SH-SY5Y (cell line): ENCODE measurements around the gene EFEMP2.

Source experiments
- GATA2 ChIP-seq: IDR thresholded peaks from 2 replicates; pipeline ENCODE4 v1.6.1; 2011; ENCODE audit warnings: mild to moderate bottlenecking, low read depth, low read length
- GATA3 ChIP-seq: IDR thresholded peaks from 2 replicates; pipeline ENCODE4 v1.6.1; 2011; ENCODE audit warnings: low read depth, mild to moderate bottlenecking, low read length, moderate library complexity

DNA sequence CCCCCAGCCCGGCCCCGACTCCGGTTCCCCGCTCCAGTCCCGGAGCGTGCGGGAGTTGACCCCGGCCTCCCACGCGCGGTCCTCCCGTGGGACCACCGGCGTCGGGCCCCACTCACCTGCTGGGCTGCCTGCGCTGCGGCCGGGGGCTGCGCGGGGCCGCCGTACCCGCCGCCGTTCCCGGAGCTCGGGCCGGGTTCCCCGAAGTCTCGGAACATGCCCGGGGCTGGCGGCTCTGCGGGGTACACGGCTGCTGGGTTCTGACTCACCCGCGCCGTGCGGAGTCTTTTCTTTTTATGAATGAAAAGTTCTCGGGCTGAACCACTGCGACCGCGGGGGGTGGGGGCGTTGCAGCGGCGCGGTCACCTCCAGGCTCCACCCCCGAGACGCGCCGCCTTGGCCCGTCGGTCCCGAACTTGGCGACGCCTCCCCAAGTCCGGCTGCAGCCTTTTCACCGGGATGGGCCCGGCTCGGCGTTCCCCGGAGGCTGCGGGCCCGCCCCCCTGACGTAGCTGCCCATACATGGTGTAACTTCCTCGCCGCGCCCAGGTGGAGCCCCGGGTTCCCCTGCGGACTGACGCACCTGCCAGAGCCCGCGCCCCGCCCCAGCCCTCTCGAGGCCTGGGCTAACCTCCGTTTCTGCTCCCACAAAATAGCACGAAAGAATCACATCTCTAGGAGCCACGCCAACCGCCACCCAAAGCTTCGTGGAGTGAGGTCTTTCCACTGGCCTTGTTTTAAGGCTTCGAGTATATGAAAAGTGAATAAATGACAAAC is 27.7 kb upstream of the EFEMP2 start, which contains the start of gene FOSL1:
- TF ChIP-seq GATA2 (no peak), GATA3 (no peak)
